ENCODE results near the gene OR9A4. TPM values are rescaled to one million over a fixed set of nuclear protein-coding genes. Genes with fewer than 3 reads are reported as not detected.

OR9A4 gene, protein sequence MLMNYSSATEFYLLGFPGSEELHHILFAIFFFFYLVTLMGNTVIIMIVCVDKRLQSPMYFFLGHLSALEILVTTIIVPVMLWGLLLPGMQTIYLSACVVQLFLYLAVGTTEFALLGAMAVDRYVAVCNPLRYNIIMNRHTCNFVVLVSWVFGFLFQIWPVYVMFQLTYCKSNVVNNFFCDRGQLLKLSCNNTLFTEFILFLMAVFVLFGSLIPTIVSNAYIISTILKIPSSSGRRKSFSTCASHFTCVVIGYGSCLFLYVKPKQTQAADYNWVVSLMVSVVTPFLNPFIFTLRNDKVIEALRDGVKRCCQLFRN
- not detected for total RNA-seq

DNA sequence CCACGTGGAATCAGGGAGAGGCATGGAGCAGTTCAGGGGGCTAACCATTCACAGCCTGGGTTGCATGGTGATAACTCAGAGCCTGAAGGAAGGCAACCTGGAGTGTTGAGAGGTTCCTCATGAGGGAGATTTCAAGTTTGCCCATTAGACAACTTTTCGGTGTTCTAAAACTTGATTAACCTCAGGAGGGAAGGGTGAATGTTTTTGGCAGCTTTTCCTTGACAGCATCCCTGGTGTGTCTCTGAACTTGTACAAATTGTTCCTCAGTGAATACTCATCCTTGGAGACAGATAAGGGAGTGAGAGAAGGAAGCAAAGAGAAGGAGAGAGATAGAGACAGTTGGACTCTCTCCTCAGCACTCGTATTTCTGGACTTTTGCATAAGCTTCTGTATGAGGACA is at the start of gene OR9A4:
Gene OR9A4 (plus strand): TSS at position 301 of the 400 bp plus-strand sequence. CDS start 2,477 bp downstream, outside the sequence.

DNA sequence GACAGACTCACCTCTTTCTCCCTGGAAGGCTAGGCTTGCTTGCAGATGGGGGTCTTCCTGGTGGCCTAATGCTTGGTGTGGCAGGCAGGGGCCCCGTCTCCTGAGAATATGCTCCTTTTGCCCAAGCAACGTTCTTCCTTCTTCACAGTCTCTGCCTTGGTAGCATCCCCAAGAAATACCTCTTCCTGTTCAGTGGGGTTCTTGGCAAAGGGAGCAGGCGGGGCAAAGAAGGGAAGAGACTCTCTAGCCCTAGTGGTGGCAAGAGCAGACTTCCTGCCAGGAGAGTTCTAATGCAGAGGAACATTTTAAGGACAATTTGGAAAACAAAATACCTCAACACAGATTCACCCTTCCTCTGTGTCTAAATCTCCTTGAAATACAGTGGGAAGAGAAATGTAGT is 30.6 kb downstream of the OR9A4 start, which contains the start of gene CLEC5A:
Gene CLEC5A (minus strand): TSS at position 179 of the 400 bp plus-strand sequence. CDS start 682 bp downstream, outside the sequence.

Other genes with a start within 250 kb of the OR9A4 start
- gene DENND11, start 214.2 kb upstream of the OR9A4 start, total RNA-seq = 10 to 100 TPM; 36.6 to 36.7 TPM
- not detected for gene WEE2, start 208.0 kb upstream of the OR9A4 start, total RNA-seq
- gene SSBP1, start 178.0 kb upstream of the OR9A4 start, total RNA-seq = 100 to 1,000 TPM; 111 to 116 TPM
- 1 to 10 TPM; 1.3 to 1.5 TPM for gene TAS2R3, start 152.3 kb upstream of the OR9A4 start, total RNA-seq
- 1 to 10 TPM in 1 of 2 experiments, under 1 TPM in 1; 0.70 to 1.1 TPM for gene TAS2R4, start 139.7 kb upstream of the OR9A4 start, total RNA-seq
- 1 to 10 TPM; 1.3 to 1.5 TPM for gene TAS2R5, start 126.2 kb upstream of the OR9A4 start, total RNA-seq
- not detected for gene PRSS37, start 74.9 kb upstream of the OR9A4 start, total RNA-seq
- gene CLEC5A, start 30.6 kb downstream of the OR9A4 start, total RNA-seq = not detected
- gene TAS2R38, start 57.4 kb downstream of the OR9A4 start, total RNA-seq = not detected
- gene MGAM, start 79.5 kb downstream of the OR9A4 start, total RNA-seq = not detected
- gene MGAM2, start 195.3 kb downstream of the OR9A4 start, total RNA-seq = not detected

All from activated naive CD4-positive, alpha-beta T cell treated with anti-CD3 and anti-CD28 coated beads, Interleukin-2, amount 10 ng/mL, durations not matched to agents 5 hours and 36 hours (primary cell).